Neural progenitor cell (in vitro differentiated cells): ENCODE data around the gene LRRC4B.

Experiments used
- EZH2 ChIP-seq: fragments of 200-600 bp; sonication (generic); IDR thresholded peaks from 2 replicates; pipeline ENCODE4 v1.6.1; 2017; ENCODE audit warnings: antibody characterized with exemption, mild to moderate bottlenecking, moderate library complexity
- TF ChIP-seq, protein P1 (sequence below): fragments of 200-600 bp; sonication (generic); IDR thresholded peaks from 2 replicates; pipeline ENCODE4 v1.5.1; 2017; ENCODE audit warnings: antibody characterized with exemption, mild to moderate bottlenecking

DNA sequence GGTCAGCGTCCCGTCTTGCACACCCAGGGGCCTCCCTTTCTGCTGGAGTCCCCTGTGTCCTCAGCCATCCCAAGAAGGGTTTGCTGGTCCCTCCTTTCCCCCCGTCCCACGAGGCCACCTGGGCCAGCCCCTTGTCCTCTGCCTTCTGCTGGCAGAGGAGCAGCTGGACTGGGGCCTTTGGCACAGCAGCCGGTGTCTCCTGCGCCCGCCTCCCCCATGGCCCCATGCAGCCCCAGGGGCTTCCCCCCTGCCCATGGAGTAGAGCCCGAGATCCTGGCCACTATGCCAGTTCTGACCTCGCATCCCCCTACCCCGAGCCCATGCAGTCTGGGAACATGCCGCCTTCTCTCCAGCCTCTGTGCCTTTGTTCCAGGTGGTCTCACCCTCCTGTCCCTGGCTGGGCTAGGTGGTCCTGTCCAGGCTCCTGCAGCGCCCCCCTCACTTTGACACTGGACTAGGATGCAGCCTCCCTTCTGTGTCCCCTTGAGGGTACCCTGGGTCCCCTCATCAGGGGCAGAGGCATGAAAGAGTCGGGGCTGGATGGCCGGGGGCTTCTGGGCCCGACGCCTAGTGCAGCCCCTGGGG lies 85.9 kb downstream of the LRRC4B start:
- TF ChIP-seq, protein P1, sequence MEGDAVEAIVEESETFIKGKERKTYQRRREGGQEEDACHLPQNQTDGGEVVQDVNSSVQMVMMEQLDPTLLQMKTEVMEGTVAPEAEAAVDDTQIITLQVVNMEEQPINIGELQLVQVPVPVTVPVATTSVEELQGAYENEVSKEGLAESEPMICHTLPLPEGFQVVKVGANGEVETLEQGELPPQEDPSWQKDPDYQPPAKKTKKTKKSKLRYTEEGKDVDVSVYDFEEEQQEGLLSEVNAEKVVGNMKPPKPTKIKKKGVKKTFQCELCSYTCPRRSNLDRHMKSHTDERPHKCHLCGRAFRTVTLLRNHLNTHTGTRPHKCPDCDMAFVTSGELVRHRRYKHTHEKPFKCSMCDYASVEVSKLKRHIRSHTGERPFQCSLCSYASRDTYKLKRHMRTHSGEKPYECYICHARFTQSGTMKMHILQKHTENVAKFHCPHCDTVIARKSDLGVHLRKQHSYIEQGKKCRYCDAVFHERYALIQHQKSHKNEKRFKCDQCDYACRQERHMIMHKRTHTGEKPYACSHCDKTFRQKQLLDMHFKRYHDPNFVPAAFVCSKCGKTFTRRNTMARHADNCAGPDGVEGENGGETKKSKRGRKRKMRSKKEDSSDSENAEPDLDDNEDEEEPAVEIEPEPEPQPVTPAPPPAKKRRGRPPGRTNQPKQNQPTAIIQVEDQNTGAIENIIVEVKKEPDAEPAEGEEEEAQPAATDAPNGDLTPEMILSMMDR, result no peak
- TF ChIP-seq EZH2, result no peak
